ENCODE results near the gene SUN3. TPM values are rescaled to one million over a fixed set of nuclear protein-coding genes. Genes with fewer than 3 reads are reported as not detected.

SUN3 gene
- total and polyA plus RNA-seq, 2 of the 13 experiments (the other 11 are each of a cell fraction or from before 2014, with no cell fraction given): not detected

DNA sequence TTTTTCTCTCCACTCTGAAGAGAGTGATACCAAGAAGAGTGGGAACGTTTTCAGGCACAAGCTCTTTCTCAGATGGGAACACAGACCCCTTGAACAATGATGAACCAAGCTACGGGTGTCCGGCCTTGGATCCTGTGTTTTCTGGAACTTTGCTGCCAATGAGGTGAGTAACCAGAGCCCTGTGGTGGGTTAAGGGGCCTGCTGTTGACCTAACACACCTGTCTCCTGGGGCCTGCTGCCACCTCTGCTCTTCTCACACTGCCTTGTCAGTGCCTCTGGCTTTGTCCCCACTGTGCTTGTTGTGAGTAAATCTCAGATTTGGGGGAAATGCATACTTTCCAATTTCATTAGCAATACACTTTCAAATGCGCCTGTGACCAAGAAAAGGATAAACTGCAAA, 79.2 kb downstream of the SUN3 start (continued):
- TF ChIP-seq, protein P1, sequence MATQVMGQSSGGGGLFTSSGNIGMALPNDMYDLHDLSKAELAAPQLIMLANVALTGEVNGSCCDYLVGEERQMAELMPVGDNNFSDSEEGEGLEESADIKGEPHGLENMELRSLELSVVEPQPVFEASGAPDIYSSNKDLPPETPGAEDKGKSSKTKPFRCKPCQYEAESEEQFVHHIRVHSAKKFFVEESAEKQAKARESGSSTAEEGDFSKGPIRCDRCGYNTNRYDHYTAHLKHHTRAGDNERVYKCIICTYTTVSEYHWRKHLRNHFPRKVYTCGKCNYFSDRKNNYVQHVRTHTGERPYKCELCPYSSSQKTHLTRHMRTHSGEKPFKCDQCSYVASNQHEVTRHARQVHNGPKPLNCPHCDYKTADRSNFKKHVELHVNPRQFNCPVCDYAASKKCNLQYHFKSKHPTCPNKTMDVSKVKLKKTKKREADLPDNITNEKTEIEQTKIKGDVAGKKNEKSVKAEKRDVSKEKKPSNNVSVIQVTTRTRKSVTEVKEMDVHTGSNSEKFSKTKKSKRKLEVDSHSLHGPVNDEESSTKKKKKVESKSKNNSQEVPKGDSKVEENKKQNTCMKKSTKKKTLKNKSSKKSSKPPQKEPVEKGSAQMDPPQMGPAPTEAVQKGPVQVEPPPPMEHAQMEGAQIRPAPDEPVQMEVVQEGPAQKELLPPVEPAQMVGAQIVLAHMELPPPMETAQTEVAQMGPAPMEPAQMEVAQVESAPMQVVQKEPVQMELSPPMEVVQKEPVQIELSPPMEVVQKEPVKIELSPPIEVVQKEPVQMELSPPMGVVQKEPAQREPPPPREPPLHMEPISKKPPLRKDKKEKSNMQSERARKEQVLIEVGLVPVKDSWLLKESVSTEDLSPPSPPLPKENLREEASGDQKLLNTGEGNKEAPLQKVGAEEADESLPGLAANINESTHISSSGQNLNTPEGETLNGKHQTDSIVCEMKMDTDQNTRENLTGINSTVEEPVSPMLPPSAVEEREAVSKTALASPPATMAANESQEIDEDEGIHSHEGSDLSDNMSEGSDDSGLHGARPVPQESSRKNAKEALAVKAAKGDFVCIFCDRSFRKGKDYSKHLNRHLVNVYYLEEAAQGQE (IDR thresholded peaks at IDR 0.05; ENCODE audit: borderline replicate concordance in 1 of 2, low read depth in 1 of 2, low read length in 2 of 2): no peak
- TF ChIP-seq, protein P2, sequence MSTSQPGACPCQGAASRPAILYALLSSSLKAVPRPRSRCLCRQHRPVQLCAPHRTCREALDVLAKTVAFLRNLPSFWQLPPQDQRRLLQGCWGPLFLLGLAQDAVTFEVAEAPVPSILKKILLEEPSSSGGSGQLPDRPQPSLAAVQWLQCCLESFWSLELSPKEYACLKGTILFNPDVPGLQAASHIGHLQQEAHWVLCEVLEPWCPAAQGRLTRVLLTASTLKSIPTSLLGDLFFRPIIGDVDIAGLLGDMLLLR (CRISPR knock-in tag; IDR thresholded peaks at IDR 0.05): no peak
- TF ChIP-seq ELF1 (CRISPR knock-in tag; IDR thresholded peaks at IDR 0.05): no peak
- TF ChIP-seq FOXO1 (CRISPR knock-in tag; IDR thresholded peaks at IDR 0.05): no peak
- TF ChIP-seq TBX3 (IDR thresholded peaks at IDR 0.05; ENCODE audit: borderline replicate concordance): no peak

DNA sequence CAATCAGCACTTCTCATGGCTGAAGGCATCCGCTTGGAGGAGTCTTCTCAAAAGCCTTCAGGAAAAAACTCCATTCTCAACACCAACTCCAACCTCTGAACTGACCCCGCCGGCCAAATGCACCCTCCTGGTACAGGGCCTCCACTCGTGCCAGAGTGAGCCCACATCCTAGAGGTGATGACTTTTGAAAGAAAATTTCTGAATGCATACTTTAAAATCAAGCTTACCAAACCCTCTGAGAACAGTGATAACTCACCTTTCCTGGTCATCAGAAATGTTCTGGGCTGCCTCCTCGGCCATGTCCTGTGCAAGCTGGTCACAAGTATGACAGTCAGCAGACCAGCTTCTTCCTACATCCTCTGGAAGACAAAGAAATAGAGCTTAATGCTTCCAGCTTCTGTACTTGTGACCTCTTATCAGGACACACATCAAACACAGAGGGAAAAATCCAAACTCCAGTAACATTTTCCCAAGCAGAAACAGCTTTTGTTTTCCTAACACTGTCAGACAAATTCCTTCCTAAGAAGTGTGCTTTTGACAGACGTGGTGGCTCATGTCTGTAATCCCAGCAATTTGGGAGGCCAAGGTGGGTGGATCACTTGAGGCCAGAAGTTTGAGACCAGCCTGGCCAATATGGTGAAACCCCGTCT, 80.6 kb downstream of the SUN3 start, which contains the start of gene PKD1L1:
TSS of gene PKD1L1 (minus strand) at position 326 of the 650 bp plus-strand sequence. CDS start at position 300, 26 bp downstream.
- Histone ChIP-seq H3K9ac (ENCODE audit: insufficient read depth, low read depth, low read length) (no peak within 1 kb of the TSS), H3K4me2 (ENCODE audit: low read depth, low read length) (no peak within 1 kb of the TSS), H3K4me1 (ENCODE audit: insufficient read depth, low read length) (peaks cover 42% of the 10 kb centered on the region), H3K27ac (ENCODE audit: extremely low read length, insufficient read depth, low read length) (no peak within 1 kb of the TSS), H3K4me3 (replicated peaks in 1 of 3; ENCODE audit: insufficient read depth in 1 of 3, low read depth in 2 of 3, low read length in 3 of 3) (no peak within 1 kb of the TSS), H3K9me3 (ENCODE audit: low read length) (no peaks in the 10 kb centered on the region), H3K36me3 (replicated peaks in 1 of 2; ENCODE audit: control insufficient read depth in 1 of 2, insufficient read depth in 2 of 2, low read length in 2 of 2) (no peaks in the 10 kb centered on the region), H3K27me3 (ENCODE audit: control insufficient read depth in 1 of 2, insufficient read depth in 2 of 2, low read length in 2 of 2) (peaks cover 0 to 7% of the 10 kb centered on the region in 2 experiments; a peak in 2 of 5 replicates), H4K20me1 (ENCODE audit: insufficient read depth, low read length) (no peaks in the 10 kb centered on the region), H3K79me2 (ENCODE audit: insufficient read depth, low read length) (no peaks in the 10 kb centered on the region), H2AFZ (ENCODE audit: low read length) (no peak within 1 kb of the TSS)
- WGBS (ENCODE audit: low lambda C conversion rate): 29% methylated on average over 7 of the region's 7 CpGs
- POLR2A ChIA-PET: no interaction called here
- intact Hi-C loops (cut with micrococcal nuclease; ENCODE audit: unreplicated experiment) (loop anchor here (10.0 kb wide), 1 partner anchor 683 kb away; no protein-coding TSS in a partner anchor), in situ Hi-C loops (cut with HindIII; ENCODE audit: extremely low pct_ligation_motif_present, low pct_unique_long_range_greater_than_20kb) (no loop called here)
- no TSS peak for BruUV-seq (replicated peaks)
- DNase-seq (ENCODE audit: low spot score) (no peak), FAIRE-seq (no peak), ATAC-seq (peak; percentile 8; the same call in 2 of the 3 replicates)
- CTCF ChIA-PET (ENCODE audit: low intra/inter-chr PET ratio, low total read pairs): no interaction called here
- TF ChIP-seq, protein P3, sequence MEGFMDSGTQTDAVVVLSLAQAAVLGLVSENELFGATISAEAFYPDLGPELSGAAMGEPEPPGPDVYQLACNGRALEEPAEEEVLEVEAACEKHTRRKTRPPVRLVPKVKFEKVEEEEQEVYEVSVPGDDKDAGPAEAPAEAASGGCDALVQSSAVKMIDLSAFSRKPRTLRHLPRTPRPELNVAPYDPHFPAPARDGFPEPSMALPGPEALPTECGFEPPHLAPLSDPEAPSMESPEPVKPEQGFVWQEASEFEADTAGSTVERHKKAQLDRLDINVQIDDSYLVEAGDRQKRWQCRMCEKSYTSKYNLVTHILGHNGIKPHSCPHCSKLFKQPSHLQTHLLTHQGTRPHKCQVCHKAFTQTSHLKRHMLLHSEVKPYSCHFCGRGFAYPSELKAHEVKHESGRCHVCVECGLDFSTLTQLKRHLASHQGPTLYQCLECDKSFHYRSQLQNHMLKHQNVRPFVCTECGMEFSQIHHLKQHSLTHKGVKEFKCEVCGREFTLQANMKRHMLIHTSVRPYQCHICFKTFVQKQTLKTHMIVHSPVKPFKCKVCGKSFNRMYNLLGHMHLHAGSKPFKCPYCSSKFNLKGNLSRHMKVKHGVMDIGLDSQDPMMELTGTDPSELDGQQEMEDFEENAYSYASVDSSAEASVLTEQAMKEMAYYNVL (CRISPR knock-in tag; IDR thresholded peaks at IDR 0.05; ENCODE audit: borderline replicate concordance): no peak
- TF ChIP-seq ZNF138 (CRISPR knock-in tag; IDR thresholded peaks at IDR 0.05; ENCODE audit: low read depth): no peak
- TF ChIP-seq POLR2A (IDR thresholded peaks at IDR 0.05; ENCODE audit: insufficient read depth in 1 of 2, low read depth in 2 of 2, low read length in 2 of 2): no peak
- TF ChIP-seq, protein P4, sequence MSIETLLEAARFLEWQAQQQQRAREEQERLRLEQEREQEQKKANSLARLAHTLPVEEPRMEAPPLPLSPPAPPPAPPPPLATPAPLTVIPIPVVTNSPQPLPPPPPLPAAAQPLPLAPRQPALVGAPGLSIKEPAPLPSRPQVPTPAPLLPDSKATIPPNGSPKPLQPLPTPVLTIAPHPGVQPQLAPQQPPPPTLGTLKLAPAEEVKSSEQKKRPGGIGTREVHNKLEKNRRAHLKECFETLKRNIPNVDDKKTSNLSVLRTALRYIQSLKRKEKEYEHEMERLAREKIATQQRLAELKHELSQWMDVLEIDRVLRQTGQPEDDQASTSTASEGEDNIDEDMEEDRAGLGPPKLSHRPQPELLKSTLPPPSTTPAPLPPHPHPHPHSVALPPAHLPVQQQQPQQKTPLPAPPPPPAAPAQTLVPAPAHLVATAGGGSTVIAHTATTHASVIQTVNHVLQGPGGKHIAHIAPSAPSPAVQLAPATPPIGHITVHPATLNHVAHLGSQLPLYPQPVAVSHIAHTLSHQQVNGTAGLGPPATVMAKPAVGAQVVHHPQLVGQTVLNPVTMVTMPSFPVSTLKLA (IDR thresholded peaks at IDR 0.05): no peak
- no peak for TF ChIP-seq ZNF766 (CRISPR knock-in tag; IDR thresholded peaks at IDR 0.05; ENCODE audit: borderline replicate concordance)
- TF ChIP-seq, protein P5, sequence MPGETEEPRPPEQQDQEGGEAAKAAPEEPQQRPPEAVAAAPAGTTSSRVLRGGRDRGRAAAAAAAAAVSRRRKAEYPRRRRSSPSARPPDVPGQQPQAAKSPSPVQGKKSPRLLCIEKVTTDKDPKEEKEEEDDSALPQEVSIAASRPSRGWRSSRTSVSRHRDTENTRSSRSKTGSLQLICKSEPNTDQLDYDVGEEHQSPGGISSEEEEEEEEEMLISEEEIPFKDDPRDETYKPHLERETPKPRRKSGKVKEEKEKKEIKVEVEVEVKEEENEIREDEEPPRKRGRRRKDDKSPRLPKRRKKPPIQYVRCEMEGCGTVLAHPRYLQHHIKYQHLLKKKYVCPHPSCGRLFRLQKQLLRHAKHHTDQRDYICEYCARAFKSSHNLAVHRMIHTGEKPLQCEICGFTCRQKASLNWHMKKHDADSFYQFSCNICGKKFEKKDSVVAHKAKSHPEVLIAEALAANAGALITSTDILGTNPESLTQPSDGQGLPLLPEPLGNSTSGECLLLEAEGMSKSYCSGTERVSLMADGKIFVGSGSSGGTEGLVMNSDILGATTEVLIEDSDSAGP (CRISPR knock-in tag; IDR thresholded peaks at IDR 0.05; ENCODE audit: borderline replicate concordance): no peak
- TF ChIP-seq HOXA9 (CRISPR knock-in tag; IDR thresholded peaks at IDR 0.05; ENCODE audit: borderline replicate concordance): no peak
- TF ChIP-seq ZNF354B (CRISPR knock-in tag; IDR thresholded peaks at IDR 0.05): no peak

Data from HepG2 (cell line).